Measurements from ENCODE around the gene KRTAP12-2.

KRTAP12-2 gene

GRCh38 chr21:44671911-44672310 is 5.2 kb upstream of the KRTAP12-2 start:
- Histone ChIP-seq H2AFZ (ENCODE audit: low read length) (no peak overlapping the region), H3K4me3 (ENCODE audit: low read length) (no peak overlapping the region), H3K4me1 (ENCODE audit: low read length) (no peaks in the 10 kb centered on the region), H3K9me3 (replicated peaks; ENCODE audit: insufficient read depth, low read length) (no peaks in the 10 kb centered on the region), H3K27me3 (replicated peaks; ENCODE audit: insufficient read depth, low read length) (peaks cover 97% of the 10 kb centered on the region), H3K27ac (ENCODE audit: low read length) (no peak overlapping the region), H4K20me1 (ENCODE audit: insufficient read depth, low read length) (no peaks in the 10 kb centered on the region), H3K9me2 (replicated peaks; ENCODE audit: insufficient read depth, low read length) (no peaks in the 10 kb centered on the region), H3K36me3 (replicated peaks; ENCODE audit: insufficient read depth, low read length) (no peaks in the 10 kb centered on the region), H3K9ac (ENCODE audit: low read length) (no peak overlapping the region), H3K4me2 (ENCODE audit: low read depth, low read length) (no peak overlapping the region), H3K79me2 (ENCODE audit: low read length) (no peaks in the 10 kb centered on the region), H3F3A (ENCODE audit: insufficient read depth, low read length) (no peaks in the 10 kb centered on the region)
- TF ChIP-seq EZH2 (optimal IDR thresholded peaks at IDR 0.05; ENCODE audit: low read depth, low read length) (no peak), EZH2phosphoT487 (IDR thresholded peaks at IDR 0.05; ENCODE audit: low read length) (no peak), CTCF (IDR thresholded peaks at IDR 0.05; ENCODE audit: low read length) (no peak)
- no peak for DNase-seq

DNA sequence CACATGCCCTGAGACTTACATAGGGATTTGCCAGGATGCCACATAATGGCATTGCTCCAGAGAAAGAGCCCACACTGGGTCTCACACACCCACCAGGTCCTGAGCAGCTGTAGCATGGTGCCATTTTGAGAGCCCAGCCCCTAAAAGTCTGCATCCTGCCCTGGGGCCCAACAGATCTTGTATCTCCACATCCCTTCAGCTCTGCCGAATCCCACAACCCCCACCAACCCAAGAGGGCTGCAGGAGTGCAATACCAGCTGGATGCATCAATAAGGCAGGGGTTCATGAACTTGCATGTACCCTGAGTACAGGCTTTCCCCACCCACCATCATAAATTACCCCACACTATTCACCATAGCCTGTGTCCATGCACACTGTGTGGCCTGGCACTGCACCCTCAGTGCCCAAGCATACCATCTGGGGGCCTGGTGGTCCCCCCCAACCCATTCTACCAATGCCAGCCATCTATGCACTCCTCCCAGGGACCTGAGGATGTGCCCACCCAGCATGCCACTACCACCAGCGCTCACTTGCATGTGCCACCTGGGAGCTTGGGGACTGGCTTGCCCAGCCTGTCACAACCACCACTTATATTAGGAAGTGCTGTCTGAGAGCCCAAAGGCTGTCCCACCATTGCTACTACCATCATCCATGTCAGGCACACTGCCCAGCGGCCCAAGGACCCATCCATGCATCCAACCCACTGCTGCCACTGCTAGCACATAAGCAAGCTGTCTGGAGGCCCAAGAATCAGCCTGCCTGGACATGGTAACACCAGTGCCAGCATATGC is 4.1 kb upstream of the KRTAP12-2 start:
- Histone ChIP-seq H3K9me2 (replicated peaks; ENCODE audit: insufficient read depth, low read length) (no peaks in the 10 kb centered on the region), H2AFZ (ENCODE audit: low read length) (no peak overlapping the region), H3K36me3 (replicated peaks; ENCODE audit: insufficient read depth, low read length) (no peaks in the 10 kb centered on the region), H3F3A (ENCODE audit: insufficient read depth, low read length) (no peaks in the 10 kb centered on the region), H3K9ac (ENCODE audit: low read length) (no peak overlapping the region), H3K27me3 (replicated peaks; ENCODE audit: insufficient read depth, low read length) (peaks cover 92% of the 10 kb centered on the region), H3K4me2 (ENCODE audit: low read depth, low read length) (no peak overlapping the region), H3K9me3 (replicated peaks; ENCODE audit: insufficient read depth, low read length) (no peaks in the 10 kb centered on the region), H4K20me1 (ENCODE audit: insufficient read depth, low read length) (no peaks in the 10 kb centered on the region), H3K79me2 (ENCODE audit: low read length) (no peaks in the 10 kb centered on the region), H3K4me1 (ENCODE audit: low read length) (no peaks in the 10 kb centered on the region), H3K4me3 (ENCODE audit: low read length) (no peak overlapping the region), H3K27ac (ENCODE audit: low read length) (no peak overlapping the region)
- no peak for DNase-seq
- no peak for TF ChIP-seq EZH2phosphoT487 (IDR thresholded peaks at IDR 0.05; ENCODE audit: low read length)
- no peak for TF ChIP-seq CTCF (IDR thresholded peaks at IDR 0.05; ENCODE audit: low read length)
- TF ChIP-seq EZH2 (optimal IDR thresholded peaks at IDR 0.05; ENCODE audit: low read depth, low read length), result no peak

- Histone ChIP-seq H3K79me2 (ENCODE audit: low read length) (no peaks in the 10 kb centered on the region), H3F3A (ENCODE audit: insufficient read depth, low read length) (no peaks in the 10 kb centered on the region), H3K36me3 (replicated peaks; ENCODE audit: insufficient read depth, low read length) (no peaks in the 10 kb centered on the region), H3K9me3 (replicated peaks; ENCODE audit: insufficient read depth, low read length) (no peaks in the 10 kb centered on the region), H3K27ac (ENCODE audit: low read length) (no peak overlapping the region), H3K9me2 (replicated peaks; ENCODE audit: insufficient read depth, low read length) (no peaks in the 10 kb centered on the region), H2AFZ (ENCODE audit: low read length) (no peak overlapping the region), H4K20me1 (ENCODE audit: insufficient read depth, low read length) (no peaks in the 10 kb centered on the region), H3K4me2 (ENCODE audit: low read depth, low read length) (no peak overlapping the region), H3K9ac (ENCODE audit: low read length) (no peak overlapping the region), H3K27me3 (replicated peaks; ENCODE audit: insufficient read depth, low read length) (peaks cover 92% of the 10 kb centered on the region), H3K4me1 (ENCODE audit: low read length) (no peaks in the 10 kb centered on the region), H3K4me3 (ENCODE audit: low read length) (no peak overlapping the region)
- DNase-seq, result no peak
- TF ChIP-seq CTCF (IDR thresholded peaks at IDR 0.05; ENCODE audit: low read length) (no peak), EZH2phosphoT487 (IDR thresholded peaks at IDR 0.05; ENCODE audit: low read length) (no peak), EZH2 (optimal IDR thresholded peaks at IDR 0.05; ENCODE audit: low read depth, low read length) (no peak)
Measured at GRCh38 chr21:44667612-44668011, 885 bp upstream of the KRTAP12-2 start.

Data from MM.1S (cell line).